ENCODE results near the gene CMTM4. TPM values are rescaled to one million over a fixed set of nuclear protein-coding genes. Genes with fewer than 3 reads are reported as not detected.

CMTM4 gene
- total and polyA plus RNA-seq, 2 experiments from 2014 or later, result 14.1 to 77.0 TPM

DNA sequence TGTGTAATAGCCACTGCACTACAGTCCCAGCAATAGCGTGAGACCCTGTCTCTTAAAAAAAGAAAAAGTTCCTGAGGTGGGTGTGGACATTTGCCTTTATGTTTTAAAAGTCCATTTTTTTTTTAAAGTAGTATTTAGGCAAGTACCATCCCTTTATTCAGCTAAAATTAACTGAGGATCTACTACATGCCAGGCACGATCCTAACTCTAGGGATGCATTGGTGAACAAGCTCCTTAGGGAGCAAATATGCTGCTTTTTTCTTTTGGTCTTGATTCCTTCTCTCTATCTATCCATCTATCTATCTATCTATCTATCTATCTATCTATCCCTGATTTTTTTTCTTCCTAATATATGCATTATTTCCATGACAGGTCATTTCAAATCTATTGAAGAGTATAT lies 47.4 kb downstream of the CMTM4 start (continued):
- TF ChIP-seq, protein P1, sequence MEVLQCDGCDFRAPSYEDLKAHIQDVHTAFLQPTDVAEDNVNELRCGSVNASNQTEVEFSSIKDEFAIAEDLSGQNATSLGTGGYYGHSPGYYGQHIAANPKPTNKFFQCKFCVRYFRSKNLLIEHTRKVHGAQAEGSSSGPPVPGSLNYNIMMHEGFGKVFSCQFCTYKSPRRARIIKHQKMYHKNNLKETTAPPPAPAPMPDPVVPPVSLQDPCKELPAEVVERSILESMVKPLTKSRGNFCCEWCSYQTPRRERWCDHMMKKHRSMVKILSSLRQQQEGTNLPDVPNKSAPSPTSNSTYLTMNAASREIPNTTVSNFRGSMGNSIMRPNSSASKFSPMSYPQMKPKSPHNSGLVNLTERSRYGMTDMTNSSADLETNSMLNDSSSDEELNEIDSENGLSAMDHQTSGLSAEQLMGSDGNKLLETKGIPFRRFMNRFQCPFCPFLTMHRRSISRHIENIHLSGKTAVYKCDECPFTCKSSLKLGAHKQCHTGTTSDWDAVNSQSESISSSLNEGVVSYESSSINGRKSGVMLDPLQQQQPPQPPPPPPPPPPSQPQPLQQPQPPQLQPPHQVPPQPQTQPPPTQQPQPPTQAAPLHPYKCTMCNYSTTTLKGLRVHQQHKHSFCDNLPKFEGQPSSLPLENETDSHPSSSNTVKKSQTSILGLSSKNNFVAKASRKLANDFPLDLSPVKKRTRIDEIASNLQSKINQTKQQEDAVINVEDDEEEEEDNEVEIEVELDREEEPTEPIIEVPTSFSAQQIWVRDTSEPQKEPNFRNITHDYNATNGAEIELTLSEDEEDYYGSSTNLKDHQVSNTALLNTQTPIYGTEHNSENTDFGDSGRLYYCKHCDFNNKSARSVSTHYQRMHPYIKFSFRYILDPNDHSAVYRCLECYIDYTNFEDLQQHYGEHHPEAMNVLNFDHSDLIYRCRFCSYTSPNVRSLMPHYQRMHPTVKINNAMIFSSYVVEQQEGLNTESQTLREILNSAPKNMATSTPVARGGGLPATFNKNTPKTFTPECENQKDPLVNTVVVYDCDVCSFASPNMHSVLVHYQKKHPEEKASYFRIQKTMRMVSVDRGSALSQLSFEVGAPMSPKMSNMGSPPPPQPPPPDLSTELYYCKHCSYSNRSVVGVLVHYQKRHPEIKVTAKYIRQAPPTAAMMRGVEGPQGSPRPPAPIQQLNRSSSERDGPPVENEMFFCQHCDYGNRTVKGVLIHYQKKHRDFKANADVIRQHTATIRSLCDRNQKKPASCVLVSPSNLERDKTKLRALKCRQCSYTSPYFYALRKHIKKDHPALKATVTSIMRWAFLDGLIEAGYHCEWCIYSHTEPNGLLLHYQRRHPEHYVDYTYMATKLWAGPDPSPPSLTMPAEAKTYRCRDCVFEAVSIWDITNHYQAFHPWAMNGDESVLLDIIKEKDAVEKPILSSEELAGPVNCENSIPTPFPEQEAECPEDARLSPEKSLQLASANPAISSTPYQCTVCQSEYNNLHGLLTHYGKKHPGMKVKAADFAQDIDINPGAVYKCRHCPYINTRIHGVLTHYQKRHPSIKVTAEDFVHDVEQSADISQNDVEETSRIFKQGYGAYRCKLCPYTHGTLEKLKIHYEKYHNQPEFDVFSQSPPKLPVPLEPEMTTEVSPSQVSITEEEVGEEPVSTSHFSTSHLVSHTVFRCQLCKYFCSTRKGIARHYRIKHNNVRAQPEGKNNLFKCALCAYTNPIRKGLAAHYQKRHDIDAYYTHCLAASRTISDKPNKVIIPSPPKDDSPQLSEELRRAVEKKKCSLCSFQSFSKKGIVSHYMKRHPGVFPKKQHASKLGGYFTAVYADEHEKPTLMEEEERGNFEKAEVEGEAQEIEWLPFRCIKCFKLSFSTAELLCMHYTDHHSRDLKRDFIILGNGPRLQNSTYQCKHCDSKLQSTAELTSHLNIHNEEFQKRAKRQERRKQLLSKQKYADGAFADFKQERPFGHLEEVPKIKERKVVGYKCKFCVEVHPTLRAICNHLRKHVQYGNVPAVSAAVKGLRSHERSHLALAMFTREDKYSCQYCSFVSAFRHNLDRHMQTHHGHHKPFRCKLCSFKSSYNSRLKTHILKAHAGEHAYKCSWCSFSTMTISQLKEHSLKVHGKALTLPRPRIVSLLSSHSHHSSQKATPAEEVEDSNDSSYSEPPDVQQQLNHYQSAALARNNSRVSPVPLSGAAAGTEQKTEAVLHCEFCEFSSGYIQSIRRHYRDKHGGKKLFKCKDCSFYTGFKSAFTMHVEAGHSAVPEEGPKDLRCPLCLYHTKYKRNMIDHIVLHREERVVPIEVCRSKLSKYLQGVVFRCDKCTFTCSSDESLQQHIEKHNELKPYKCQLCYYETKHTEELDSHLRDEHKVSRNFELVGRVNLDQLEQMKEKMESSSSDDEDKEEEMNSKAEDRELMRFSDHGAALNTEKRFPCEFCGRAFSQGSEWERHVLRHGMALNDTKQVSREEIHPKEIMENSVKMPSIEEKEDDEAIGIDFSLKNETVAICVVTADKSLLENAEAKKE (CRISPR knock-in tag; IDR thresholded peaks at IDR 0.05), result no peak
- TF ChIP-seq EZH2 (IDR thresholded peaks at IDR 0.05; ENCODE audit: low read depth, unreplicated experiment) (no peak), CREB1 (CRISPR knock-in tag; IDR thresholded peaks at IDR 0.05; ENCODE audit: low read depth) (no peak)

GRCh38 chr16:66647866-66648265 lies 48.7 kb downstream of the CMTM4 start:
- no peak for ATAC-seq
- H3K4me2 ChIP-seq, result no peak overlapping the region
- H3K27ac Mint-ChIP-seq, result no peak overlapping the region
- H3K4me1 ChIP-seq (ENCODE audit: insufficient read depth), result peaks cover 8% of the 10 kb centered on the region
- no peaks in the 10 kb centered on the region for H3F3A ChIP-seq (replicated peaks; ENCODE audit: low read depth)
- peaks cover 11% of the 10 kb centered on the region for H3K79me2 ChIP-seq (replicated peaks; ENCODE audit: insufficient read depth)
- no peak overlapping the region for H3K4me3 ChIP-seq
- H3K27me3 ChIP-seq (ENCODE audit: insufficient read depth), result no peaks in the 10 kb centered on the region
- H3K36me3 Mint-ChIP-seq (ENCODE audit: low read depth), result no peaks in the 10 kb centered on the region
- no peaks in the 10 kb centered on the region for H3K36me3 ChIP-seq (ENCODE audit: insufficient read depth)
- H4K20me1 ChIP-seq (replicated peaks; ENCODE audit: insufficient read depth), result peaks cover 8% of the 10 kb centered on the region; the same call in 1 of the 2 replicates
- no peak overlapping the region for H2AFZ ChIP-seq
- H3K27me3 Mint-ChIP-seq (ENCODE audit: insufficient read depth, low read depth, poor library complexity), result no peaks in the 10 kb centered on the region
- H3K27ac ChIP-seq (ENCODE audit: low read depth), result no peak overlapping the region
- H3K9me2 ChIP-seq (ENCODE audit: insufficient read depth), result no peaks in the 10 kb centered on the region
- peaks cover 23% of the 10 kb centered on the region; the same call in 2 of the 3 replicates for H3K4me1 Mint-ChIP-seq
- TF ChIP-seq POLR2AphosphoS5 (IDR thresholded peaks at IDR 0.05; ENCODE audit: low read depth) (no peak), CREB1 (CRISPR knock-in tag; IDR thresholded peaks at IDR 0.05; ENCODE audit: low read depth) (no peak)
- no peak for DNase-seq (ENCODE audit: low spot score)
- no peak overlapping the region for H3K4me3 Mint-ChIP-seq
- H3K9me3 Mint-ChIP-seq, result no peaks in the 10 kb centered on the region; the same call in 2 of the 3 replicates

- H2AFZ ChIP-seq, result no peak overlapping the region
- H3K27me3 ChIP-seq (ENCODE audit: insufficient read depth), result no peaks in the 10 kb centered on the region
- Mint-ChIP-seq H3K4me1 (peaks cover 23% of the 10 kb centered on the region), H3K36me3 (ENCODE audit: low read depth) (no peaks in the 10 kb centered on the region), H3K9me3 (no peaks in the 10 kb centered on the region; the same call in 2 of the 3 replicates), H3K27me3 (ENCODE audit: insufficient read depth, low read depth, poor library complexity) (peaks cover 4% of the 10 kb centered on the region), H3K27ac (no peak overlapping the region), H3K4me3 (no peak overlapping the region)
- peaks cover 18% of the 10 kb centered on the region for H3K4me1 ChIP-seq (ENCODE audit: insufficient read depth)
- ATAC-seq (no peak), DNase-seq (ENCODE audit: low spot score) (no peak)
- no peaks in the 10 kb centered on the region for H3K36me3 ChIP-seq (ENCODE audit: insufficient read depth)
- no peaks in the 10 kb centered on the region for H3F3A ChIP-seq (replicated peaks; ENCODE audit: low read depth)
- peaks cover 29% of the 10 kb centered on the region; the same call in 1 of the 2 replicates for H3K79me2 ChIP-seq (replicated peaks; ENCODE audit: insufficient read depth)
- no peaks in the 10 kb centered on the region for H3K9me2 ChIP-seq (ENCODE audit: insufficient read depth)
- no peak overlapping the region for H3K4me2 ChIP-seq
- no peak overlapping the region for H3K4me3 ChIP-seq
- H3K27ac ChIP-seq (ENCODE audit: low read depth), result no peak overlapping the region
- H4K20me1 ChIP-seq (replicated peaks; ENCODE audit: insufficient read depth), result peaks cover 17% of the 10 kb centered on the region
- TF ChIP-seq ZNF114 (CRISPR knock-in tag; IDR thresholded peaks at IDR 0.05) (no peak), CTCF (conservative IDR thresholded peaks at IDR 0.05; ENCODE audit: low read depth in 2 of 2) (no peak), STAT1 (IDR thresholded peaks at IDR 0.05; ENCODE audit: unreplicated experiment) (no peak)
These were observed 55.2 kb downstream of the CMTM4 start for GRCh38 chr16:66641387-66641786.

Measured in GM23338 (cell line).